HG03432 (cell line): ENCODE measurements around the gene SLC13A3.

Experiments
- ATAC-seq: cut with Tn5 transposase; IDR thresholded peaks from one replicate; pipeline ENCODE4 v1.9.1; 2021; ENCODE audit warnings: mild to moderate bottlenecking, moderate library complexity; ENCODE audit not compliant: unreplicated experiment

The SLC13A3 gene

DNA sequence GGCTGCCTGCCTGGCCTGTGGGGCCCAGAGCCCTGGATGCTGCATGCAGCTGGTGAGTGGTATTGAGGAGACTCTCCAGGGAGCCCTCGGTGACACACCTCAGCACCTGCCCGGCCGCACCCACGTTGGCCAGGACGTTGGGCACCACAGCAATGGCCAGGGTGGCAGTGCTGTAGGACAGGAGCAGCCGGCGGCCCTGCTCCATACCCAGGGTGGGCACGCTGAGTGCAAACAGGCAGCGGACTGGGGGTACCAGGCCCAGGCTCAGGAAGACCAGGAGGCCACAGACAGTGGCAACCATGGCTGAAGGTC lies 105.5 kb downstream of the SLC13A3 start:
- ATAC-seq, result no peak

DNA sequence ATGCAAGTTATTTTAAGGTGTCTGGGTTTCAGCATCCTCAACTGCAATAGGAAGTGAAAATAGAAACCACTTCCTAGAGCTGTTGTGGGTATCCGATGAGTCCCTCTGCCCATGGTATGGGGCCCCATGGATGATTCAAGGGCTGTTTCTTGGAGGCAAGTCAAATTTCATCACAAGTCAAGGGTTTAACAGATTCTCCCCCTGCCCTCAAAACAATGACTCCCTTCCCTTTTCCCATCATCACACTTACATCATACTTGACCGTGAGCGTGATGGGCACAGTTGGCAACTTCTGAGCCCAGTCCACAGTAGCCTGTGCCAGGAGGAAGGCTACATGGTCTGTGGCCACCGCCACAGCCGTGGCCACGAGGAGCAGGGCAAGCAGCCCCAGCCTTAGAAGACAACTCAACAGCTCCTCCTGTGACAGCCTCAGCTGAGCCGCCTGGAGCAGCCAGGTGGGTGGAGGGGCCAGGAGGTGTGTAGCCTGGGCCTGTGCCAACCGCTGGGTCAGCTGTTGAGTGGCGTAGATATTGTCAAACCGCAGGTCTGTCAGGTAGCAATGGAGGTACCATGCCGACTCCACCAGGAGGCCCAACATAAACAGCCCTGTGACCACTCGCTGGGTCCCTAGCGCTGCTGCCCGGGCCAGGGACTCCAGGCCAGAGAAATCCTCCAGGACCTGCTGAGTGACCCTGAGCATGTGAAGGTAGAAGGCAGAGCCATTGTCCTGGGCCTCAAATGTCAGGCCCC lies 106.0 kb downstream of the SLC13A3 start:
- ATAC-seq, result no peak

DNA sequence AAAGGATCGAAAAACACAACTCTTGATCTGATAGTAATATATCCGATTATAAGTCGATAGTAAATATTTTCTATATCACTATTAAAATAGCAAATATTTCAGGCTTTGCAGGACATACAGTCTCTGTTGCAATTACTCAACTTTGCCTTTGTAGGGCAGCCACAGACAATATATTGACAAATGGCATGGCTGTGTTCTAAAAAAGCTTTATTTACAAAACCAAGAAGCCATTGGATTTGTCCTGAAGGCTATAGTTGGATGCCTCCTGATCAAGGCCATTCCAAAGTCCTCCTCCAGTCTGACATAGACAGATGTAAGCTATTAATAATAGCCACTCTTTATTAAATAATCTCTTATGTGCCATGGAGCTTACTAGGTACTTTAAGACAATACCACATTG lies 106.7 kb downstream of the SLC13A3 start:
- ATAC-seq, result no peak

DNA sequence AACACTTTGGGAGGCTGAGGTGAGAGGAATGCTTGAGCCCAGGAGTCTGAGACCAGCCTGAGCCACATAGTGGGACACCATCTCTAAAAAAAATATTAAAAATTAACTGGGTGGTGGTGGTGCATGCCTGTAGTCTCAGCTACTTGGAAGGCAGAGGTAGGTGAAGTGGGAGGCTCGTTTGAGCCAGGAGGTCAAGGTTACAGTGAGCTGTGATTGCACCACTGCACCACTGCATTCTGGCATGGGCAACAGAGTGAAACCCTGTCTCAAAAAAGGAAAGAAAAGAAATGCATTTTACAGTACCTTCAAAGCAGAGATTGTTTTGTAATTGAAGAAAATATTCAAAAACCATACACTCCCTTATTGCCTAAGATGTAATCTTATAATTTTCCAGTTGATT lies 107.3 kb downstream of the SLC13A3 start:
- ATAC-seq, result no peak

DNA sequence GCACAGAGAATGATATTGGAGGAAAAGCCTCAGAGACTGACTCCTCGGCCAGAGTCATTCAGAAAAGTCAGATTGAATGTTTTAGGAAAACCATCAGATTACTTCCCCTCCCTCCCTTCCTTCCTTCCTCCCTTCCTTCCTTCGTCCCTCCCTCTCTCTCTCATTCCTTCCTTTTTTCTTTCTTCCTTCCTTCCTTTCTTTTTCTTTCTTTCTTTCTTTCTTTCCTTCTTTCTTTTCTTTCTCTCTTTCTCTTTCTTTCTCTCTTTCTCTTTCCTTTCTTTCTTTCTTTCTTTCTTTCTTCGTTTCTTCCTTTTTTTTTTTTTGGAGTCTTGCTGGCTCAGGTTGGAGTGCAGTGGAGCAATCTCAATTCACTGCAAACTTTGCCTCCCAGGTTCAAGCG lies 108.2 kb downstream of the SLC13A3 start:
- ATAC-seq, result no peak

DNA sequence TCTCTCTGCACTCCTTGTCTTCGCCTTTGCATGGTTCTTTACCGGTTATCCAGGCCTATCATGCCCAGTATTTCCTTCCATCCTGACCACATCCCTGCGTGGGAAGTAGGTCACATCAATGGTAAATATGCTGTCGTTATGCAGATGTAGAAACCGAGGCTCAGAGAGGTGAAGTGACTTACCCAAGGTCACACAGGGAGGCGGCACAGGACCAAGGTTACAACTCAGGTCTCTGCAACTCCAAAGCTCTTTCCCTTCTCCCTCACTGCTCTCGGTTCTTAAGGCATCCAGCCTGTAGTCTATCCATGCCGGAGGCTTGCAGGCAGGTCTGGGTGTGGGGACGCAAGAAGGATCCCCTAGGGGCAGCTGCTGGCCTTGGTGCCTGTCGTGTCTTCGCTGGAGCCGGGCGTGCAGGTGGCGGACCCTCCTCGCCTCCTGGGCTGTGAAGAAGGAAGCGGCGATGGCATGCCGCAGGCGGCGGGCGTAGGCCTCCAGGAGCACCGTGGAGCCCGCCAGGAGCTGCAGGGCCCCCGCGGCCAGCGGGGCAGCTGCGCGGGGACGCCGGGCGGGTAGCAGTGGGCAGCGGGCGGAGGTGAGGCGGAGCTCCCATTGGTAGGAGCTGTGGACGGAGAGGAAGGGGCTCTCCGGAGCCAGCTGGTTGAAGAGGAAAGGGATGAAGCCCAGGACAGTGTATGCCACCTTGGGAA lies 109.9 kb downstream of the SLC13A3 start:
- no peak for ATAC-seq

DNA sequence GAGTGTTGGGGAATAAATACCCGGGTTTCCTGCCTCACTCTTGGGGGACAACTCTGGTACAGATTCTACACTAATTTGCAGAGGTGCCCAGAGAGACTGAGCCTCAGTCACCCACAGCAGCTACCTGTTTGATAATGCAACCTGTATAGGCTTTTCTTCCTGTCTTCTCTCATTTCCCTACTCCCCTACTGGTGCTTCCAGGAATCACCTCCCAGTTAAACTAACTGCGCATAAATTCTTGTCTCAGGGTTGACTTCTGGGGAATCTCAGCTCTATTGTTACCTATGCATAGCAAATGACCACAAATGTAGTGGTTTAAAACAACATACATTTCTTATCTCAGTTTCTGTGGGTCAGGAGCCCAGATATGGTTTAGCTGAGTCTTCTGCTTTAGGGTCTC lies 112.1 kb downstream of the SLC13A3 start:
- ATAC-seq, result no peak

DNA sequence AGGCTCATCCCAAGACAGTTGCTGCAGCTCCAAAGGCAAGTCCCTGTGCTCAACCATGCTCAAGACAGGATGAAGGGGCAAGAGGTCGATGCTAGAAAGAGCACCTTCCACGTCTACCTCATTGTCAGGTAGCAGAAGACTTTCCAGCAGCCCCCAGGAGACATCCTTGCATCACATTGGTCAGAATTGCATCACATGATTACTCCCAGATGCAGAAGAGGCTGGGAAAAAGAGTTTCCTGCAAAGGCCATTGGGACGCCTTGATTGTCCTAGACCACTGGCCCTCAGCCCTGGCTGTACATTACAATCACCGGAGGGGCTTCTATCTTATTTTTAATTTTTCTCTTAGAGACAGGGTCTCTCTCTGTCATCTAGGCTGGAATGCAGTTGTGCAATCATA lies 120.6 kb downstream of the SLC13A3 start:
- ATAC-seq, result no peak

DNA sequence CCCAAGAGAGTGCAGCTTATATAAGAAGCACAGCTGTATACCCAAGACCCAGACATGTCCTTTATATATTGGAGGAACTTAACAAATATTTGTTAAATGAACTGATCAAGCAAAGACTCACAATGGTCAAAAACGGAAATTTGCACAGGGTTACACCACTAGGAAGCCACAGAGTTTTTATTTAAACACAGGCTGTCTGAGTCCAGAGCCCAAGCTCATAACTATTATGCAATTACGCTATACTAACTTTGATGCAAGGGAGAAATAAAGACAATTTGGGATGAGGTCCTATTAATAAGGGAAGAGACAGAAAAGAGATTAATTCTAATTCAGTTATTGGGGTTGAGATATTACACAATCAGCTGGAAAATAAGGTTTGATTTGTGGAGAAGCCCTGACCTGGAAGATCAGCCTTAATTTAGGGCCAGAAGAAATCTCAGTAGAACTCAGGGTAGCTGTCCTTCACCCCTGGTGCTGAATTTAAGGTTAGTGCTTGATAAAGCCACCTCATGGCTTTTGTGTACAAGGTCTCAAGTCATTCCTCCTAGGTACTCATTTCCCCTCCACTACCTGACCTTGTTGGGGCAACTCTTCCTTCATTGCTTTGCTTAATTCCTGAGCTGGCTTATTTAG lies 127.4 kb downstream of the SLC13A3 start:
- ATAC-seq, result no peak

DNA sequence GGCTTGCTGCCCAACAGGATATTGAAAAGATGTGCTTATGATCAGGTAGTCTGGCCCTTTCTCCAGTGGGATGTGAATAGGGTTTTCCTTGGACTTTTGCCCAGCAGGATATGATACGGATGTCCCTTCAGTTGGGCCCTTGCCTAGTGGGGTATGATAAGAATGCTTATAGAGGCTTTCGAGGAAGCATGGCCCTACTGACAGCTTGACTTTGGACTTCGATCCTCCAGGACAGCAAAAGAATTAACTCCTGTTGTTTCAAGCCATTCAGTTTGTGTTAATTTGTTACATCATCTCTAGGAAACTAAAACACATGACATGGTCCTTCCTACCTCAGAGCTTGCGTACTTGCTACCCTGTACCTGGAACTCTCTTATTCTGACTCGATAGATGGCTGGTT lies 128.2 kb downstream of the SLC13A3 start:
- ATAC-seq, result no peak

DNA sequence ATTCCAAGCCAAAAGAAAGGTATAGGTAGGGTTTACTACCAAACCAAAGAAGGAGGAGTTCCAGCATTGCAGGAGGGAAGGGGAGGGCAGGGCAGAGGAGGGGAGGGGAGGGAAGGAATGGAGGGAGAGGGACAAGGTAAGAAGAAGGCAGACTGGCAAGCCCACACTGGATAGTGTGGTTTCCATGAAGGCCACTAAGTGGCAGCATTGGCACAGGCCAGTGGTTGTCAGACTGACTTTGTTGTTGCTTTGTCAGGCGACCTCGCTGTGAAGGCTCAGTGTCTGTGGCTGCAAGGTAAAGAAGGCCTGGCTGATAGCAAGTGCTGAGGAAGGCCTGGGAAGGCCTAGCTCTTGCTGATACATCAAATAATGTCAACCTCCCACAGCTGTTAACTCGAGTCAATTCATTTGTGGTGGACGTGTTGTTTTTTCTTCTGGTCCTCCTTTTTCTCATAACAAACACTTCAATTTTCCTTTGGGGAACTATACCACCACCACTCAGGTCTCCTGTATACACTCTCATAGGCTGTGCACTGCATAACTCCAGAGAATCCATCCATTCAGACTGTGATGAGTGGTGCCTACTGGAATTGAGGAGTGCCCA lies 130.2 kb downstream of the SLC13A3 start:
- no peak for ATAC-seq

DNA sequence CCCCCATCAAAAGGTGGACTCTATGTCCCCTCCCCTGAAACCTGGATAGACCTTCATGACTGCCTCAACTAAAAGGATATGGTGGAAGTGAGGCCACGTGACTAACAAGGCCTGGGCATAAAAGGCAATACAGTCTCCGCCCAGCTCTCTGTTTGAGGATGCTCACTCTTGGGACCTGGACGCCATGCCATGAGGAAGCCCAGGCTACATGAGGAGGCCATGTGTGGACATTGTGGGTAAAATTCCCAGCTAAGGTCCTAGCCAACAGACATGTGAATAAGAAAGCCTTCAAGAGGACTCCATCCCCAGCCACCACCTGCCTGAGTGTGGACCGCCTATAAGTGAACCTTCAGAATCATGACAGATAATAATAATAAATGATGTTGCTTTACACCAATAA lies 130.7 kb downstream of the SLC13A3 start:
- no peak for ATAC-seq

DNA sequence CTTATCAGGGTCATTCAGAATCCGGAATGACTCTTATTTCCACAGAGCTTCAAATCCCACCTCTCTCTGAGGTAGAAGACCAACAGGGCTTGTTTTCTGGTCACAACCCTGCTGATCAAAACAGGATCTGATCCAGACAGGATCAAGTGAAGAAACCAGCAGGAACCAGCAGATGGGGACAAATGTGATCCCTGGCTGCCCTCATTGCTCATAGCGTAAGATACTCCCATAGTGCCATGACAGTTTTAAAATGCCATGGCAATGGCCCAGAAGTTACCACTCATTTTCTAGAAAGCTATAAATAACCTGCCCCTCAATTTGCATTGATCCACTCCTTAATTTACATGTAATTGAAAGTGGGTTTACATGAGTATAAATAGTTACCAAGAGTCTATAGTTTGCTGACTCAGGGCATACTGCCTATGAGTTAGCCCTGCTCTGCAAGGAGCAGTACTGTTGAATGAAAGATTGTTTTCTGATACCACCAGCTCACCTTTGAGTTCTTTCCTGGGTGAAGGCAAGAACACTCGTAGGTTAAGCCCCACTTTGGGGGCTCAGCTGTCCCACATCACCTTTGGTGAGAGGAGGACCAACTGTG lies 131.7 kb downstream of the SLC13A3 start:
- no peak for ATAC-seq

DNA sequence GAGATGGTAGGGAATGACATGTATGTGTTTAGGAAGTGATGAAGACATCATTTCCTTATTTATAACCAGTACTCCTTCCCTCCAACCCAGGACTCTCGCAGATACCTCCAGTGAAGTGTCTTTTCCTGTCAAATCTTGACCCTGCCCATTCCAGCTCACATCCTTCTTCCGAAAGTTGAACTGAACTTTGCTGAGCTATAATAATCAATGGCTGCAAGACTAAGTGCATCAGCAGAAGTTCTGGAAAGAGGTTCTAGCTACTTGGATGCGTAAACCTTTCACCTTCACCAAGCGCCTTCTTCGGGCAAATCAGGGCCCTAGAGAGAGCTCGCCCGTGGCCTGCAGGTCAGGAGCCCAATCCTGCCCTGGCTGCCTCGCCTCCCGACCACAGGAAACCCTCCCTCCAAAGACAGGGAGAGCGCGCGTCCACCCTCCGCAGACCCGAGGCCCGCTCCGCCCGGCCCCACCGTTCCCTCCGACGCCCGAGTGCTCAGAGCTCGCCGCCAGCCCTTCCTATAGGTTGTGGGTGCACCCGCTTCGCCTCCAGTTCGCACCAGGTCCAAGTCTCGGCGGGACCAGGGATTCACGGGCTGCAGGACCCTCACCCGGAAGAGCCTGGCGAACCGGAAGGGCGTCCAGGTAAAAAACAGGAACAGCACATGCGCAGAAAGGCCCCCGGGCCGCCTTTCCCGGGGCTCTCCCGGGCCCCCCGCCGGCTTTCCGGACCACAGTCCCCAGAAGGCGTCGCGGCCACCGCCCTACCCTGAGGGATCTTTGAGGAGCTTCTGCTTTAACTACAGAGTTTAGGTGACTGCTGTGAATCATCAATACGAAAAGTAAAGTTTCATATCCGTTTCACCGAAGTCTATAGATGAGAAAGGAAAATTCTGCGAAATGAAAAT lies 138.1 kb downstream of the SLC13A3 start, which contains the start of gene ZNF334:
TSS of gene ZNF334 (minus strand) at position 617 of the 902 bp plus-strand sequence. CDS start 1,457 bp downstream, outside the sequence.
- no peak for ATAC-seq

DNA sequence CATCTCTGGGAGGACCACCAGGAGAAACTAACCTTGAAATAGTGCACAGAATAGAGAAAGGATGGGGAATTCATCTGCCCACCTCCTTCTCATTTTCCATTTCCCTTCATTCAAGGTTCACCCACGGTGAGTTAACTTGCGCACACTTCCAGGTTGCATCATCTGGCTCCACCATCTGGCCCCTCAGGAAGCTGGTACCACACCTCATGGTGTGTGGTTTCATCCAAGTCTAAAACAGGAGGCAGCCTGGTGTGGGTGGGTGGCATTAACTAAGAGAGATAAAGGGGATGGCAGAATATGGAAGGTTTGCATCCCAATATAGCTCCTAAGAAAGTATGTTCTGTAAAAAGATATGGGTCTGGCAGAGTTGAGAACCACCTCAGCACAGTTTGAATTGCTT lies 141.7 kb downstream of the SLC13A3 start:
- no peak for ATAC-seq
